Breast epithelium (tissue), 3 donors: ENCODE data around the gene ITPKB.

ENCODE experiments used
- CTCF ChIP-seq, 3 donors: fragments of 450-650 bp; IDR thresholded peaks; one replicate each; pipeline ENCODE4 v1.5.1; 2016 to 2017; ENCODE audit warnings: antibody characterized with exemption in 3 of 3, mild to moderate bottlenecking in 3 of 3, moderate library complexity in 3 of 3
- POLR2A ChIP-seq: fragments of 450-650 bp; IDR thresholded peaks from one replicate; pipeline ENCODE4 v1.6.1; 2016; ENCODE audit warnings: antibody characterized with exemption, mild to moderate bottlenecking, moderate library complexity
- POLR2AphosphoS5 ChIP-seq, 3 donors: sonication (generic); formaldehyde crosslinking; IDR thresholded peaks; one replicate each; pipeline ENCODE4 v1.6.1; 2017; ENCODE audit warnings: antibody characterized with exemption in 3 of 3

- TF ChIP-seq CTCF (IDR thresholded peaks at IDR 0.05): no peak
- TF ChIP-seq POLR2AphosphoS5 (IDR thresholded peaks at IDR 0.05): no peak
- no peak for TF ChIP-seq POLR2A
Observed at GRCh38 chr1:226599636-226600238, 139.3 kb downstream of the ITPKB start.
